Kasumi-1 (cell line): ENCODE results near the gene FEZ2.

Experiments used
- DNase-seq, 2 experiments: peaks; one replicate each; lab custom pipeline; 2025; lab: John Stamatoyannopoulos, UW

FEZ2 gene

GRCh38 chr2:36530178-36530982, 67.6 kb downstream of the FEZ2 start:
- DNase-seq: peak in 1 of 2 experiments; percentile 15

- DNase-seq: no peak
Measured at GRCh38 chr2:36528766-36529392, 69.1 kb downstream of the FEZ2 start.

- no peak for DNase-seq
Measured at GRCh38 chr2:36528274-36528673, 69.7 kb downstream of the FEZ2 start.

- no peak for DNase-seq
Measured at GRCh38 chr2:36526226-36526625, 71.7 kb downstream of the FEZ2 start.

- no peak for DNase-seq
Measured at GRCh38 chr2:36525245-36525644, 72.7 kb downstream of the FEZ2 start.

GRCh38 chr2:36523153-36523552, 74.8 kb downstream of the FEZ2 start:
- DNase-seq: no peak

GRCh38 chr2:36520431-36520830, 77.5 kb downstream of the FEZ2 start:
- no peak for DNase-seq

- DNase-seq: no peak
Measured at GRCh38 chr2:36516136-36516870, 81.7 kb downstream of the FEZ2 start.

- DNase-seq: no peak
Measured at GRCh38 chr2:36515538-36515937, 82.4 kb downstream of the FEZ2 start.

GRCh38 chr2:36513661-36514060, 84.3 kb downstream of the FEZ2 start:
- DNase-seq: no peak

GRCh38 chr2:36512705-36513104, 85.3 kb downstream of the FEZ2 start:
- DNase-seq: no peak

GRCh38 chr2:36511858-36512603, 85.9 kb downstream of the FEZ2 start:
- DNase-seq: no peak

- no peak for DNase-seq
Measured at GRCh38 chr2:36509075-36509474, 88.9 kb downstream of the FEZ2 start.

GRCh38 chr2:36507408-36507812, 90.6 kb downstream of the FEZ2 start:
- peak; percentile 40 to 71 for DNase-seq
